ENCODE measurements around the gene PGBD5. TPM values are rescaled to one million over a fixed set of nuclear protein-coding genes. Genes with fewer than 3 reads are reported as not detected.

PGBD5 gene
- total RNA-seq, 2 experiments from 2014 or later, result not detected

- intact Hi-C loops (cut with micrococcal nuclease), result no loop called here
- POLR2A ChIA-PET, result no interaction called here
- DNase-seq, result peak; percentile 29
- CTCF ChIA-PET, result interaction anchor here (1.0 to 1.5 kb wide), 2 partner anchors 95 to 197 kb away, joined by 3 to 4 read pairs; no protein-coding TSS in a partner anchor
- peak; percentile 50 for ATAC-seq
- no peak overlapping the region for H3K4me3 Mint-ChIP-seq
- H3K4me1 Mint-ChIP-seq (ENCODE audit: low read depth), result peaks cover 16% of the 10 kb centered on the region
- no peaks in the 10 kb centered on the region for H3K9me3 Mint-ChIP-seq
- TF ChIP-seq, protein P1, sequence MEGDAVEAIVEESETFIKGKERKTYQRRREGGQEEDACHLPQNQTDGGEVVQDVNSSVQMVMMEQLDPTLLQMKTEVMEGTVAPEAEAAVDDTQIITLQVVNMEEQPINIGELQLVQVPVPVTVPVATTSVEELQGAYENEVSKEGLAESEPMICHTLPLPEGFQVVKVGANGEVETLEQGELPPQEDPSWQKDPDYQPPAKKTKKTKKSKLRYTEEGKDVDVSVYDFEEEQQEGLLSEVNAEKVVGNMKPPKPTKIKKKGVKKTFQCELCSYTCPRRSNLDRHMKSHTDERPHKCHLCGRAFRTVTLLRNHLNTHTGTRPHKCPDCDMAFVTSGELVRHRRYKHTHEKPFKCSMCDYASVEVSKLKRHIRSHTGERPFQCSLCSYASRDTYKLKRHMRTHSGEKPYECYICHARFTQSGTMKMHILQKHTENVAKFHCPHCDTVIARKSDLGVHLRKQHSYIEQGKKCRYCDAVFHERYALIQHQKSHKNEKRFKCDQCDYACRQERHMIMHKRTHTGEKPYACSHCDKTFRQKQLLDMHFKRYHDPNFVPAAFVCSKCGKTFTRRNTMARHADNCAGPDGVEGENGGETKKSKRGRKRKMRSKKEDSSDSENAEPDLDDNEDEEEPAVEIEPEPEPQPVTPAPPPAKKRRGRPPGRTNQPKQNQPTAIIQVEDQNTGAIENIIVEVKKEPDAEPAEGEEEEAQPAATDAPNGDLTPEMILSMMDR (IDR thresholded peaks at IDR 0.05), result no peak
- H3K36me3 Mint-ChIP-seq (ENCODE audit: low read depth), result no peaks in the 10 kb centered on the region
- H3K27ac Mint-ChIP-seq, result no peak overlapping the region
- no peaks in the 10 kb centered on the region for H3K27me3 Mint-ChIP-seq
These were observed 122.3 kb downstream of the PGBD5 start for GRCh38 chr1:230303822-230304221.

DNA sequence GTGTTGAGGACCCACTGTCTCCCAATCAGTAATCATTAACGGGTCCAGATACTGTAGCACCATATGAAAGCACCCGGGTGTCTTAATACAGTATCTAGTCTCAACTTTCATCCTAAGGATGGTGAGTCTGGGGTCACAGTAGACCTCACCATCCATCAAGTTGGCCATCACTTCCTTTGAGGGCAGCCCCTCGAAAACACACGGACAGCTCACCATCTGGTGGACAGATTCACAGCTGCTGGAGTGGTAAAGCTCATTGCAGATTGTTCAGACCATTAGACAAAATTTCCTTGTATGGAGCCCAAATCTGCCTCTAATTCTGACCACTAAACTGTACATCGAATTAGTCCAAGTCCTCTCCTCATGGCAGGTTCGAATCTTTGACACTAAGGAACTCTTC lies 123.1 kb downstream of the PGBD5 start:
- POLR2A ChIA-PET, result no interaction called here
- DNase-seq, result no peak

GRCh38 chr1:230301822-230302221 lies 124.3 kb downstream of the PGBD5 start:
- DNase-seq, result no peak
- ChIA-PET POLR2A (no interaction called here), CTCF (no interaction called here)
- no peaks in the 10 kb centered on the region for H3K9me3 Mint-ChIP-seq
- H3K27me3 Mint-ChIP-seq, result no peaks in the 10 kb centered on the region
- no peaks in the 10 kb centered on the region for H3K36me3 Mint-ChIP-seq (ENCODE audit: low read depth)
- peaks cover 16% of the 10 kb centered on the region for H3K4me1 Mint-ChIP-seq (ENCODE audit: low read depth)
- intact Hi-C loops (cut with micrococcal nuclease), result no loop called here
- no peak overlapping the region for H3K27ac Mint-ChIP-seq
- TF ChIP-seq, protein P1 (IDR thresholded peaks at IDR 0.05), result no peak
- no peak overlapping the region for H3K4me3 Mint-ChIP-seq
- ATAC-seq, result no peak

More for the DNA sequence above, 123.1 kb downstream of the PGBD5 start:
- CTCF ChIA-PET, result interaction anchor here (1.5 kb wide), 1 partner anchor 94 kb away, joined by 4 read pairs; no protein-coding TSS in a partner anchor
- no peaks in the 10 kb centered on the region for H3K36me3 Mint-ChIP-seq (ENCODE audit: low read depth)
- H3K27me3 Mint-ChIP-seq, result no peaks in the 10 kb centered on the region
- ATAC-seq, result no peak
- TF ChIP-seq, protein P1 (IDR thresholded peaks at IDR 0.05), result no peak
- no peak overlapping the region for H3K27ac Mint-ChIP-seq
- intact Hi-C loops (cut with micrococcal nuclease), result no loop called here
- H3K9me3 Mint-ChIP-seq, result no peaks in the 10 kb centered on the region
- H3K4me3 Mint-ChIP-seq, result no peak overlapping the region
- peaks cover 16% of the 10 kb centered on the region for H3K4me1 Mint-ChIP-seq (ENCODE audit: low read depth)

GRCh38 chr1:230301322-230301721 lies 124.8 kb downstream of the PGBD5 start:
- no peak overlapping the region for H3K4me3 Mint-ChIP-seq
- intact Hi-C loops (cut with micrococcal nuclease), result no loop called here
- CTCF ChIA-PET, result no interaction called here
- POLR2A ChIA-PET, result no interaction called here
- TF ChIP-seq, protein P1 (IDR thresholded peaks at IDR 0.05), result no peak
- H3K36me3 Mint-ChIP-seq (ENCODE audit: low read depth), result no peaks in the 10 kb centered on the region
- ATAC-seq (no peak), DNase-seq (no peak)
- no peak overlapping the region for H3K27ac Mint-ChIP-seq
- peaks cover 16% of the 10 kb centered on the region for H3K4me1 Mint-ChIP-seq (ENCODE audit: low read depth)
- no peaks in the 10 kb centered on the region for H3K27me3 Mint-ChIP-seq
- no peaks in the 10 kb centered on the region for H3K9me3 Mint-ChIP-seq

GRCh38 chr1:230300322-230301301 lies 125.5 kb downstream of the PGBD5 start:
- no peaks in the 10 kb centered on the region for H3K36me3 Mint-ChIP-seq (ENCODE audit: low read depth)
- ChIA-PET CTCF (no interaction called here), POLR2A (no interaction called here)
- intact Hi-C loops (cut with micrococcal nuclease), result no loop called here
- TF ChIP-seq, protein P1 (IDR thresholded peaks at IDR 0.05), result no peak
- ATAC-seq (no peak), DNase-seq (no peak)
- no peak overlapping the region for H3K4me3 Mint-ChIP-seq
- no peaks in the 10 kb centered on the region for H3K9me3 Mint-ChIP-seq
- H3K4me1 Mint-ChIP-seq (ENCODE audit: low read depth), result peaks cover 14% of the 10 kb centered on the region
- no peaks in the 10 kb centered on the region for H3K27me3 Mint-ChIP-seq
- H3K27ac Mint-ChIP-seq, result no peak overlapping the region
